DOHH2 (cell line): ENCODE data around the gene GBGT1.

Experiments used
- H3F3A ChIP-seq: fragments of 200-600 bp; sonication (generic), shearing (Covaris generic); 2 replicates; pipeline ENCODE4 v1.6.0; 2016; ENCODE audit warnings: antibody characterized with exemption, mild to moderate bottlenecking; ENCODE audit not compliant: control insufficient read depth, insufficient read depth
- H3K27ac ChIP-seq: fragments of 200-600 bp; sonication (generic); 2 replicates; pipeline ENCODE4 v1.5.1; 2014; ENCODE audit warnings: low read depth, mild to moderate bottlenecking, low read length, moderate library complexity
- H3K27me3 ChIP-seq: fragments of 200-600 bp; sonication (generic); 2 replicates; pipeline ENCODE4 v1.6.1; 2014; ENCODE audit warnings: mild to moderate bottlenecking, low read length, mixed read lengths; ENCODE audit not compliant: control insufficient read depth
- H3K36me3 ChIP-seq: fragments of 200-600 bp; sonication (generic); 2 replicates; pipeline ENCODE4 v1.6.1; 2014; ENCODE audit warnings: mild to moderate bottlenecking, low read length, moderate library complexity, mixed read lengths; ENCODE audit not compliant: control insufficient read depth
- H3K4me1 ChIP-seq: fragments of 200-600 bp; sonication (generic); 2 replicates; pipeline ENCODE4 v1.6.1; 2014; ENCODE audit warnings: mild to moderate bottlenecking, low read length, mixed read lengths; ENCODE audit not compliant: control insufficient read depth
- H3K4me2 ChIP-seq: fragments of 200-600 bp; sonication (generic); 2 replicates; pipeline ENCODE4 v1.6.0; 2014; ENCODE audit warnings: mild to moderate bottlenecking, low read length, moderate library complexity
- H3K4me3 ChIP-seq: fragments of 200-600 bp; sonication (generic); 2 replicates; pipeline ENCODE4 v1.5.1; 2014; ENCODE audit warnings: mild to moderate bottlenecking, low read length, mixed read lengths
- H3K79me2 ChIP-seq: fragments of 200-600 bp; sonication (generic); 2 replicates; pipeline ENCODE4 v1.6.1; 2014; ENCODE audit warnings: mild to moderate bottlenecking, low read length, mixed read lengths; ENCODE audit not compliant: control insufficient read depth
- H3K9me2 ChIP-seq: fragments of 200-600 bp; sonication (generic); replicated peaks from 2 replicates; pipeline ENCODE4 v1.6.1; 2014; ENCODE audit warnings: mild to moderate bottlenecking, low read length, mixed read lengths; ENCODE audit not compliant: control insufficient read depth
- H3K9me3 ChIP-seq: fragments of 200-600 bp; sonication (generic); 2 replicates; pipeline ENCODE4 v1.6.1; 2014; ENCODE audit warnings: antibody characterized with exemption, low read length, mixed read lengths; ENCODE audit not compliant: control insufficient read depth, insufficient read depth
- H4K20me1 ChIP-seq: fragments of 200-600 bp; sonication (generic); 2 replicates; pipeline ENCODE4 v1.6.0; 2014; ENCODE audit warnings: low read depth, mild to moderate bottlenecking, antibody characterized with exemption, low read length, moderate library complexity; ENCODE audit not compliant: control insufficient read depth, insufficient read depth
- CTCF ChIP-seq: fragments of 200-600 bp; sonication (generic); IDR thresholded peaks from one replicate; pipeline ENCODE4 v1.5.1; 2014; ENCODE audit warnings: antibody characterized with exemption, mild to moderate bottlenecking, low read depth, low read length; ENCODE audit not compliant: poor library complexity, severe bottlenecking
- EZH2phosphoT487 ChIP-seq: fragments of 200-600 bp; sonication (generic); IDR thresholded peaks from 2 replicates; pipeline ENCODE4 v1.6.1; 2017; ENCODE audit warnings: borderline replicate concordance, mild to moderate bottlenecking, antibody characterized with exemption, low read length, moderate library complexity, mixed read lengths

GBGT1 gene

GRCh38 chr9:133108794-133109641 is 54.7 kb downstream of the GBGT1 start:
- Histone ChIP-seq H3K4me3 (no peak overlapping the region), H3K27me3 (no peaks in the 10 kb centered on the region), H3F3A (no peaks in the 10 kb centered on the region), H4K20me1 (no peaks in the 10 kb centered on the region), H3K79me2 (no peaks in the 10 kb centered on the region), H3K9me3 (no peaks in the 10 kb centered on the region), H3K27ac (no peak overlapping the region), H3K9me2 (no peaks in the 10 kb centered on the region), H3K4me1 (peaks cover 6% of the 10 kb centered on the region), H3K36me3 (peaks cover 45% of the 10 kb centered on the region), H3K4me2 (no peak overlapping the region)
- TF ChIP-seq CTCF (no peak), EZH2phosphoT487 (no peak)

GRCh38 chr9:133107961-133108793 is 55.5 kb downstream of the GBGT1 start:
- TF ChIP-seq CTCF (no peak), EZH2phosphoT487 (no peak)
- Histone ChIP-seq H3K27ac (no peak overlapping the region), H4K20me1 (no peaks in the 10 kb centered on the region), H3K4me3 (no peak overlapping the region), H3K9me2 (no peaks in the 10 kb centered on the region), H3K27me3 (no peaks in the 10 kb centered on the region), H3F3A (no peaks in the 10 kb centered on the region), H3K4me2 (no peak overlapping the region), H3K36me3 (peaks cover 54% of the 10 kb centered on the region), H3K79me2 (no peaks in the 10 kb centered on the region), H3K4me1 (peaks cover 5% of the 10 kb centered on the region), H3K9me3 (no peaks in the 10 kb centered on the region)

- Histone ChIP-seq H3K4me2 (no peak overlapping the region), H3K4me1 (no peaks in the 10 kb centered on the region), H3F3A (no peaks in the 10 kb centered on the region), H3K27ac (no peak overlapping the region), H3K9me2 (no peaks in the 10 kb centered on the region), H3K9me3 (no peaks in the 10 kb centered on the region), H3K79me2 (no peaks in the 10 kb centered on the region), H3K27me3 (no peaks in the 10 kb centered on the region), H3K36me3 (peaks cover 63% of the 10 kb centered on the region), H4K20me1 (no peaks in the 10 kb centered on the region), H3K4me3 (no peak overlapping the region)
- TF ChIP-seq EZH2phosphoT487 (no peak), CTCF (no peak)
Measured at GRCh38 chr9:133107245-133107722, 56.4 kb downstream of the GBGT1 start.
